HCT116 (cell line): ENCODE measurements around the gene METTL26. TPM values are rescaled to one million over a fixed set of nuclear protein-coding genes. Genes with fewer than 3 reads are reported as not detected.
A peak's percentile ranks its signal among the peaks of the same experiment; 100 is the strongest.

Source experiments
- ATAC-seq: fragments of 200-7000 bp; cut with Tn5 transposase; 2 replicates; pipeline ENCODE4 v1.9.1; 2020; ENCODE audit warnings: mild to moderate bottlenecking, moderate library complexity
- BruUV-seq: library from RNA; stranded (reverse); fragments of 400-500 nt; replicated peaks from 2 replicates; lab custom pipeline; 2021; lab: Mats Ljungman, UMichigan
- CTCF ChIA-PET: fragments of 300-600 bp; sonication (Branson Sonifier 250); formaldehyde crosslinking; loops from one replicate; lab custom pipeline; 2021; ENCODE audit warnings: antibody characterized with exemption; lab: Charles Lee
- POLR2A ChIA-PET: fragments of 300-600, 350-600 bp; sonication (Branson Sonifier 250); formaldehyde crosslinking; loops from one replicate; lab custom pipeline; 2021; ENCODE audit warnings: antibody characterized with exemption; lab: Charles Lee
- RAD21 ChIA-PET, 2 experiments: fragments of 300-600 bp; sonication (Branson Sonifier 250); formaldehyde crosslinking; loops; one replicate each; lab custom pipeline; 2023; ENCODE audit warnings: low total read pairs in 2 of 2; ENCODE audit not compliant: uncharacterized antibody in 2 of 2, unreplicated experiment in 2 of 2, low non-redundant PET in 1 of 2; lab: Charles Lee
- DNase-seq: peaks from one replicate; pipeline ENCODE4 v3.0.0-alpha.2; 2010; ENCODE audit warnings: low read depth, low spot score
- H2AFZ ChIP-seq: fragments of 200-600 bp; shearing (Covaris generic), sonication (generic); 2 replicates; pipeline ENCODE4 v1.6.1; 2017; ENCODE audit warnings: low read depth, mixed run types, mixed read lengths, antibody characterized with exemption, low read length; ENCODE audit not compliant: poor library complexity, severe bottlenecking
- H3K27ac ChIP-seq: 2 replicates; pipeline ENCODE4 v1.5.1; 2012; ENCODE audit warnings: low read depth, low read length
- H3K27me3 ChIP-seq: fragments of 200-600 bp; sonication (generic); 2 replicates; pipeline ENCODE4 v1.6.1; 2016; ENCODE audit warnings: mixed run types, low read length, mixed read lengths; ENCODE audit not compliant: insufficient read depth
- H3K36me3 ChIP-seq, 2 experiments: fragments of 200-500 bp in 1 of 2; fragments of 200-600 bp in 1 of 2; sonication (Bioruptor generic) in 1 of 2; sonication (generic) in 1 of 2; 2 replicates each; pipeline versions ENCODE4 v1.5.1 to v1.6.1; 2014 to 2016; ENCODE audit warnings: low read length in 2 of 2, inconsistent platforms in 1 of 2, mixed read lengths in 1 of 2, mixed run types in 1 of 2; ENCODE audit not compliant: insufficient read depth in 2 of 2, control insufficient read depth in 1 of 2
- H3K4me1 ChIP-seq, 2 experiments: fragments of 200-600 bp in 1 of 2; sonication (generic) in 1 of 2; 2 replicates each; pipeline versions ENCODE4 v1.5.1 to v1.6.1; 2012 to 2017; ENCODE audit warnings: low read length in 2 of 2, inconsistent platforms in 1 of 2, mild to moderate bottlenecking in 1 of 2, mixed read lengths in 1 of 2, mixed run types in 1 of 2, moderate library complexity in 1 of 2; ENCODE audit not compliant: insufficient read depth in 2 of 2, control insufficient read depth in 1 of 2
- H3K4me2 ChIP-seq: fragments of 200-600 bp; sonication (generic); 2 replicates; pipeline ENCODE4 v1.6.1; 2017; ENCODE audit warnings: mixed run types, low read length, mixed read lengths
- H3K4me3 ChIP-seq, 2 experiments: fragments of 200-600 bp in 1 of 2; sonication (generic) in 1 of 2; replicated peaks in 1 of 2; 2 replicates each; pipeline ENCODE4 v1.5.1; 2011 to 2016; ENCODE audit warnings: low read length in 2 of 2, control low read depth in 1 of 2, low read depth in 1 of 2, mild to moderate bottlenecking in 1 of 2, mixed read lengths in 1 of 2, mixed run types in 1 of 2
- H3K79me2 ChIP-seq: fragments of 200-600 bp; sonication (generic); 2 replicates; pipeline ENCODE4 v1.6.1; 2017; ENCODE audit warnings: mild to moderate bottlenecking, mixed run types, low read length, moderate library complexity, mixed read lengths; ENCODE audit not compliant: insufficient read depth
- H3K9ac ChIP-seq: fragments of 200-600 bp; sonication (generic); 2 replicates; pipeline ENCODE4 v1.6.1; 2016; ENCODE audit warnings: low read length, mixed read lengths
- H3K9me2 ChIP-seq: fragments of 200-600 bp; sonication (generic), shearing (Covaris generic); 2 replicates; pipeline ENCODE4 v1.6.1; 2017; ENCODE audit warnings: mixed run types, mild to moderate bottlenecking, moderate library complexity; ENCODE audit not compliant: insufficient read depth
- H3K9me3 ChIP-seq, 2 experiments: fragments of 200-500 bp in 1 of 2; fragments of 200-600 bp in 1 of 2; sonication (Bioruptor generic) in 1 of 2; sonication (generic) in 1 of 2; 2 replicates each; pipeline ENCODE4 v1.6.1; 2014 to 2017; ENCODE audit warnings: low read length in 2 of 2, mixed read lengths in 2 of 2, inconsistent platforms in 1 of 2, low read depth in 1 of 2, mild to moderate bottlenecking in 1 of 2, mixed run types in 1 of 2, moderate library complexity in 1 of 2; ENCODE audit not compliant: control insufficient read depth in 1 of 2, insufficient read depth in 1 of 2
- H4K20me1 ChIP-seq: fragments of 200-600 bp; sonication (generic), shearing (Covaris generic); 2 replicates; pipeline ENCODE4 v1.6.1; 2017; ENCODE audit warnings: mixed run types, mild to moderate bottlenecking, moderate library complexity; ENCODE audit not compliant: insufficient read depth
- CBX3 ChIP-seq: IDR thresholded peaks from 2 replicates; pipeline ENCODE4 v1.6.1; 2012; ENCODE audit warnings: low read depth
- CEBPB ChIP-seq: IDR thresholded peaks from 2 replicates; pipeline ENCODE4 v1.6.1; 2012; ENCODE audit warnings: low read depth
- CTCF ChIP-seq, 3 experiments: fragments of 200-600 bp in 1 of 3; sonication (generic) in 1 of 3; IDR thresholded peaks in 2 of 3; conservative IDR thresholded peaks in 1 of 3; 2 replicates each; pipeline ENCODE4 v1.5.1; 2012 to 2017; ENCODE audit warnings: low read depth in 2 of 3, low read length in 2 of 3, antibody characterized with exemption in 1 of 3, borderline replicate concordance in 1 of 3, control low read depth in 1 of 3, mild to moderate bottlenecking in 1 of 3, mixed read lengths in 1 of 3, mixed run types in 1 of 3, moderate library complexity in 1 of 3; ENCODE audit not compliant: insufficient read depth in 1 of 3
- EGR1 ChIP-seq: IDR thresholded peaks from 2 replicates; pipeline ENCODE4 v1.6.1; 2012; ENCODE audit warnings: low read depth
- EZH2 ChIP-seq: fragments of 200-600 bp; sonication (generic); IDR thresholded peaks from 2 replicates; pipeline ENCODE4 v1.6.1; 2017; ENCODE audit warnings: antibody characterized with exemption, mixed run types
- EZH2phosphoT487 ChIP-seq: fragments of 200-600 bp; IDR thresholded peaks from 2 replicates; pipeline ENCODE4 v1.6.1; 2018; ENCODE audit warnings: antibody characterized with exemption, borderline replicate concordance
- FOSL1 ChIP-seq: IDR thresholded peaks from 2 replicates; pipeline ENCODE4 v1.6.1; 2012; ENCODE audit warnings: low read depth
- JUND ChIP-seq: IDR thresholded peaks from 2 replicates; pipeline ENCODE4 v1.6.1; 2012
- MAX ChIP-seq: IDR thresholded peaks from 2 replicates; pipeline ENCODE4 v1.6.1; 2012
- POLR2A ChIP-seq: IDR thresholded peaks from 2 replicates; pipeline ENCODE4 v1.7.0; 2011; ENCODE audit warnings: borderline replicate concordance; ENCODE audit not compliant: insufficient read depth, insufficient read length; ENCODE audit errors: extremely low read depth
- POLR2AphosphoS5 ChIP-seq: IDR thresholded peaks from 2 replicates; pipeline ENCODE4 v1.6.1; 2011; ENCODE audit warnings: mild to moderate bottlenecking, low read depth, low read length, moderate library complexity
- RAD21 ChIP-seq: IDR thresholded peaks from 2 replicates; pipeline ENCODE4 v1.6.1; 2012; ENCODE audit warnings: low read depth, mild to moderate bottlenecking
- REST ChIP-seq: IDR thresholded peaks from 2 replicates; pipeline ENCODE4 v1.6.1; 2012; ENCODE audit warnings: low read depth
- SIN3A ChIP-seq: IDR thresholded peaks from 2 replicates; pipeline ENCODE4 v1.6.1; 2012; ENCODE audit warnings: low read depth
- SRF ChIP-seq: IDR thresholded peaks from 2 replicates; pipeline ENCODE4 v1.6.1; 2012; ENCODE audit warnings: low read depth
- TCF7L2 ChIP-seq: IDR thresholded peaks from 2 replicates; pipeline ENCODE4 v1.7.0; 2011; ENCODE audit warnings: borderline replicate concordance, inconsistent platforms; ENCODE audit not compliant: insufficient read depth, insufficient read length; ENCODE audit errors: extremely low read depth
- ZBTB33 ChIP-seq: IDR thresholded peaks from 2 replicates; pipeline ENCODE4 v1.6.1; 2011; ENCODE audit warnings: mild to moderate bottlenecking, low read length, moderate library complexity; ENCODE audit not compliant: insufficient replicate concordance; ENCODE audit errors: extremely low read depth
- ZFX ChIP-seq: fragments of 450-650 bp; IDR thresholded peaks from 2 replicates; pipeline ENCODE4 v1.6.1; 2017
- ZNF274 ChIP-seq: fragments of 200-500 bp; sonication (Bioruptor generic); IDR thresholded peaks from 2 replicates; pipeline ENCODE4 v1.6.1; 2014; ENCODE audit warnings: mild to moderate bottlenecking, low read depth, low read length, inconsistent platforms
- intact Hi-C: fragments of 100-400 bp; cut with micrococcal nuclease; formaldehyde crosslinking; loops from 2 replicates; pipeline ENCODE4 v1.10.0; 2022
- total RNA-seq: library from RNA; stranded (reverse); gene quantifications from one replicate; pipeline ENCODE4 v1.2.1, GENCODE V29; 2021; ENCODE audit not compliant: unreplicated experiment

The METTL26 gene
- total RNA-seq, 1 experiment from 2014 or later: 85.7 TPM

GRCh38 chr16:591892-592517, 44.1 kb downstream of the METTL26 start:
- Histone ChIP-seq H3K27me3 (no peaks in the 10 kb centered on the region), H2AFZ (no peak overlapping the region), H3K4me2 (peak overlapping the region; percentile 70), H3K9me2 (no peaks in the 10 kb centered on the region), H3K36me3 (no peaks in the 10 kb centered on the region), H3K4me3 (no peak overlapping the region), H4K20me1 (no peaks in the 10 kb centered on the region), H3K27ac (peak overlapping the region; percentile 76; the same call in 1 of the 2 replicates), H3K9me3 (no peaks in the 10 kb centered on the region), H3K79me2 (peaks cover 33% of the 10 kb centered on the region; the same call in 1 of the 2 replicates), H3K9ac (0 out of 2 replicates have a peak overlapping the region, but pooled peaks have one; percentile 36), H3K4me1 (peaks cover 30 to 41% of the 10 kb centered on the region in 2 experiments)
- BruUV-seq: no TSS peak
- TF ChIP-seq JUND (no peak), EZH2 (no peak), SRF (no peak), POLR2A (no peak), TCF7L2 (no peak), SIN3A (no peak), ZFX (no peak), REST (no peak), CEBPB (no peak), FOSL1 (no peak), POLR2AphosphoS5 (no peak), CTCF (IDR thresholded peaks at IDR 0.05 in 2 of 3, conservative IDR thresholded peaks at IDR 0.05 in 1 of 3; ENCODE audit: borderline replicate concordance in 1 of 3, insufficient read depth in 1 of 3, low read depth in 2 of 3, low read length in 2 of 3) (no peak), ZBTB33 (no peak), EZH2phosphoT487 (no peak), MAX (no peak), EGR1 (no peak), CBX3 (no peak), ZNF274 (no peak), RAD21 (no peak)
- intact Hi-C loops: loop anchor here (5.0 kb wide), 1 partner anchor 35 kb away; no protein-coding TSS in a partner anchor
- ChIA-PET CTCF (no interaction called here), POLR2A (interaction anchor here (0.5 kb wide), 1 partner anchor 1409 kb away, joined by 3 read pairs; no protein-coding TSS in a partner anchor), RAD21 (no interaction called here)
- ATAC-seq (no peak), DNase-seq (no peak)
